Body of pancreas (tissue), 4 donors: ENCODE measurements around the gene NME7. TPM values are rescaled to one million over a fixed set of nuclear protein-coding genes. Genes with fewer than 3 reads are reported as not detected.

Experiments used
- ATAC-seq: fragments of 150-250 bp; one replicate; pipeline ENCODE4 v1.9.1; 2016
- DNase-seq, 4 donors: peaks; one replicate each; pipeline ENCODE4 v3.0.0-alpha.2; 2019
- H3K27ac ChIP-seq, 4 donors: fragments of 200-600 bp; sonication (generic); 1 replicate in 3 of 4; 2 replicates in 1 of 4; pipeline versions ENCODE4 v1.5.1 to v1.6.1; 2016 to 2019; ENCODE audit warnings: mild to moderate bottlenecking in 1 of 4, mixed read lengths in 1 of 4, moderate library complexity in 1 of 4
- H3K27me3 ChIP-seq, 2 donors: fragments of 200-600 bp; sonication (generic); one replicate each; pipeline ENCODE4 v1.6.0; 2016; ENCODE audit warnings: mild to moderate bottlenecking in 1 of 2
- H3K36me3 ChIP-seq, 2 donors: fragments of 200-600 bp; sonication (generic); replicated peaks in 1 of 2; 2 replicates each; pipeline ENCODE4 v1.5.1; 2016; ENCODE audit warnings: low read depth in 2 of 2; ENCODE audit not compliant: insufficient read depth in 1 of 2
- H3K4me1 ChIP-seq: fragments of 200-600 bp; sonication (generic); one replicate; pipeline ENCODE4 v1.6.0; 2016
- H3K4me3 ChIP-seq, 2 donors: fragments of 200-600 bp; sonication (generic); 1 replicate in 1 of 2; 2 replicates in 1 of 2; pipeline ENCODE4 v1.5.1; 2016 to 2019
- H3K9me3 ChIP-seq, 3 donors: fragments of 200-600 bp; sonication (generic); 1 replicate in 2 of 3; 2 replicates in 1 of 3; pipeline ENCODE4 v1.5.1; 2016
- POLR2A ChIP-seq, 3 donors: fragments of 450-650 bp; IDR thresholded peaks; one replicate each; pipeline ENCODE4 v1.6.1; 2016; ENCODE audit warnings: antibody characterized with exemption in 3 of 3, mild to moderate bottlenecking in 2 of 3
- WGBS, 2 donors: methylation state at CpG; one replicate each; pipeline ENCODE4 v1.1.5; 2017; 5-methylcytosine and 5-hydroxymethylcytosine counted together
- intact Hi-C: fragments of 100-400 bp; cut with DNase I; formaldehyde crosslinking; loops from one replicate; pipeline ENCODE4 v1.15.1; 2023
- total RNA-seq, 2 donors: library from RNA; depleted of rRNA; stranded (reverse); fragments of >200 nt; gene quantifications; one replicate each; pipeline ENCODE4 v1.1.0, GENCODE V29; 2016
- TF ChIP-seq, protein P1 (sequence below), 7 experiments: fragments of 450-650 bp in 4 of 7; fragments of 200-600 bp in 3 of 7; sonication (generic) in 3 of 7; IDR thresholded peaks; one replicate each; pipeline ENCODE4 v1.5.1; 2016 to 2019; ENCODE audit warnings: antibody characterized with exemption in 7 of 7

NME7 gene
- total RNA-seq, 2 donors from 2014 or later: 8.9 to 23.9 TPM

GRCh38 chr1:169202791-169203665, 164.6 kb downstream of the NME7 start:
- 92 to 97% methylated on average over 3 of the region's 3 CpGs for WGBS, 2 donors
- peak in 2 of 4 donors; percentile 11 to 14 for DNase-seq
- no peak overlapping the region for H3K27ac ChIP-seq

GRCh38 chr1:169201084-169201619, 166.4 kb downstream of the NME7 start:
- Histone ChIP-seq H3K27me3 (no peaks in the 10 kb centered on the region), H3K36me3 (no peaks in the 10 kb centered on the region), H3K27ac (no peak overlapping the region), H3K4me1 (no peaks in the 10 kb centered on the region), H3K4me3 (no peak overlapping the region), H3K9me3 (no peaks in the 10 kb centered on the region)
- intact Hi-C loops: no loop called here
- WGBS, 2 donors: 95 to 96% methylated on average over 5 of the region's 5 CpGs
- TF ChIP-seq, protein P1, sequence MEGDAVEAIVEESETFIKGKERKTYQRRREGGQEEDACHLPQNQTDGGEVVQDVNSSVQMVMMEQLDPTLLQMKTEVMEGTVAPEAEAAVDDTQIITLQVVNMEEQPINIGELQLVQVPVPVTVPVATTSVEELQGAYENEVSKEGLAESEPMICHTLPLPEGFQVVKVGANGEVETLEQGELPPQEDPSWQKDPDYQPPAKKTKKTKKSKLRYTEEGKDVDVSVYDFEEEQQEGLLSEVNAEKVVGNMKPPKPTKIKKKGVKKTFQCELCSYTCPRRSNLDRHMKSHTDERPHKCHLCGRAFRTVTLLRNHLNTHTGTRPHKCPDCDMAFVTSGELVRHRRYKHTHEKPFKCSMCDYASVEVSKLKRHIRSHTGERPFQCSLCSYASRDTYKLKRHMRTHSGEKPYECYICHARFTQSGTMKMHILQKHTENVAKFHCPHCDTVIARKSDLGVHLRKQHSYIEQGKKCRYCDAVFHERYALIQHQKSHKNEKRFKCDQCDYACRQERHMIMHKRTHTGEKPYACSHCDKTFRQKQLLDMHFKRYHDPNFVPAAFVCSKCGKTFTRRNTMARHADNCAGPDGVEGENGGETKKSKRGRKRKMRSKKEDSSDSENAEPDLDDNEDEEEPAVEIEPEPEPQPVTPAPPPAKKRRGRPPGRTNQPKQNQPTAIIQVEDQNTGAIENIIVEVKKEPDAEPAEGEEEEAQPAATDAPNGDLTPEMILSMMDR (IDR thresholded peaks at IDR 0.05): no peak
- TF ChIP-seq POLR2A (IDR thresholded peaks at IDR 0.05): no peak
- DNase-seq (no peak), ATAC-seq (no peak)

More at GRCh38 chr1:169202791-169203665, 164.6 kb downstream of the NME7 start:
- H3K4me1 ChIP-seq: no peaks in the 10 kb centered on the region
- intact Hi-C loops: no loop called here
- no peaks in the 10 kb centered on the region for H3K27me3 ChIP-seq
- H3K9me3 ChIP-seq: no peaks in the 10 kb centered on the region
- no peaks in the 10 kb centered on the region for H3K36me3 ChIP-seq
- ATAC-seq: no peak
- no peak for TF ChIP-seq POLR2A (IDR thresholded peaks at IDR 0.05)
- TF ChIP-seq, protein P1 (IDR thresholded peaks at IDR 0.05): no peak
- H3K4me3 ChIP-seq: no peak overlapping the region

- intact Hi-C loops: no loop called here
- DNase-seq (no peak), ATAC-seq (no peak)
These were observed 167.3 kb downstream of the NME7 start for GRCh38 chr1:169200319-169200718.

GRCh38 chr1:169196581-169196980, 171.0 kb downstream of the NME7 start:
- WGBS, 2 donors: 97 to 98% methylated on average over 3 of the region's 3 CpGs
- Histone ChIP-seq H3K27ac (no peak overlapping the region), H3K4me3 (no peak overlapping the region), H3K4me1 (peaks cover 7% of the 10 kb centered on the region), H3K9me3 (no peaks in the 10 kb centered on the region), H3K36me3 (no peaks in the 10 kb centered on the region), H3K27me3 (no peaks in the 10 kb centered on the region)
- TF ChIP-seq, protein P1 (IDR thresholded peaks at IDR 0.05): no peak
- no peak for TF ChIP-seq POLR2A (IDR thresholded peaks at IDR 0.05)
- no peak for ATAC-seq
- intact Hi-C loops: no loop called here
- no peak for DNase-seq

More at GRCh38 chr1:169200319-169200718, 167.3 kb downstream of the NME7 start:
- TF ChIP-seq POLR2A (IDR thresholded peaks at IDR 0.05): no peak
- TF ChIP-seq, protein P1 (IDR thresholded peaks at IDR 0.05): no peak
- no peaks in the 10 kb centered on the region for H3K4me1 ChIP-seq
- H3K36me3 ChIP-seq: no peaks in the 10 kb centered on the region
- no peak overlapping the region for H3K27ac ChIP-seq
- no peaks in the 10 kb centered on the region for H3K27me3 ChIP-seq
- no peaks in the 10 kb centered on the region for H3K9me3 ChIP-seq
- no peak overlapping the region for H3K4me3 ChIP-seq
